ENCODE data around the gene ATF4. TPM values are rescaled to one million over a fixed set of nuclear protein-coding genes. Genes with fewer than 3 reads are reported as not detected.

ATF4 gene
- total and polyA plus RNA-seq, 12 donors, result 207 to 1,513 (median 346) TPM

DNA sequence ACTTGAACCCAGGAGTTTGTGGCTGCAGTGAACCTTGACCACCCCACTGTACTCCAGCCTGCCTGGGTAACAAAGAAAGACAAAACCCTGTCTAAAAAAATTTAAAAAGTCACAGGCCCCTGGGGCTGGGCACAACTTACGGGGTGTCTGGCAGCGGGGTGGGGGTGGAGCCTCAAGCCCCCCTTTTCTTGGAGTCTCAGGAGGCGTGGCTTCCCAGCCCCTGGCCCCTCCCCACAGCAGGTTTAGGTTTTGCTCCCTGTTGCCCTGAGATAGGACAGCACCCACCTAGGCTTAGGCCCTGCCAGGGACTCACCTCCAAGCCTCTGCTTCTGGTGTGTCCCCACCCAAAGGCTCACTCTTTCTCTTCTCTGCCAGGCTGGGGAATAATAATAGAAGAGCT, 41.1 kb upstream of the ATF4 start:
- intact Hi-C loops (cut with DNase I), result loop anchor here in 1 of 2 donors (10.0 kb wide), 1 partner anchor 536 kb away; no protein-coding TSS in a partner anchor
- H3K27me3 ChIP-seq, result no peaks in the 10 kb centered on the region
- DNase-seq, result no peak
- no peak overlapping the region for H3K4me3 ChIP-seq
- H3K9me3 ChIP-seq (replicated peaks in 1 of 3), result no peaks in the 10 kb centered on the region
- WGBS, 4 donors, result 70 to 80% (median 76%) methylated on average over 3 of the region's 3 CpGs
- no peaks in the 10 kb centered on the region for H3K36me3 ChIP-seq (replicated peaks in 1 of 2)
- no peak overlapping the region for H3K27ac ChIP-seq
- TF ChIP-seq, protein P1, sequence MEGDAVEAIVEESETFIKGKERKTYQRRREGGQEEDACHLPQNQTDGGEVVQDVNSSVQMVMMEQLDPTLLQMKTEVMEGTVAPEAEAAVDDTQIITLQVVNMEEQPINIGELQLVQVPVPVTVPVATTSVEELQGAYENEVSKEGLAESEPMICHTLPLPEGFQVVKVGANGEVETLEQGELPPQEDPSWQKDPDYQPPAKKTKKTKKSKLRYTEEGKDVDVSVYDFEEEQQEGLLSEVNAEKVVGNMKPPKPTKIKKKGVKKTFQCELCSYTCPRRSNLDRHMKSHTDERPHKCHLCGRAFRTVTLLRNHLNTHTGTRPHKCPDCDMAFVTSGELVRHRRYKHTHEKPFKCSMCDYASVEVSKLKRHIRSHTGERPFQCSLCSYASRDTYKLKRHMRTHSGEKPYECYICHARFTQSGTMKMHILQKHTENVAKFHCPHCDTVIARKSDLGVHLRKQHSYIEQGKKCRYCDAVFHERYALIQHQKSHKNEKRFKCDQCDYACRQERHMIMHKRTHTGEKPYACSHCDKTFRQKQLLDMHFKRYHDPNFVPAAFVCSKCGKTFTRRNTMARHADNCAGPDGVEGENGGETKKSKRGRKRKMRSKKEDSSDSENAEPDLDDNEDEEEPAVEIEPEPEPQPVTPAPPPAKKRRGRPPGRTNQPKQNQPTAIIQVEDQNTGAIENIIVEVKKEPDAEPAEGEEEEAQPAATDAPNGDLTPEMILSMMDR (IDR thresholded peaks at IDR 0.05), result no peak
- no peak for TF ChIP-seq POLR2A (IDR thresholded peaks at IDR 0.05)
- H3K4me1 ChIP-seq (replicated peaks in 1 of 2), result peaks cover 0 to 5% of the 10 kb centered on the region in 2 donors

DNA sequence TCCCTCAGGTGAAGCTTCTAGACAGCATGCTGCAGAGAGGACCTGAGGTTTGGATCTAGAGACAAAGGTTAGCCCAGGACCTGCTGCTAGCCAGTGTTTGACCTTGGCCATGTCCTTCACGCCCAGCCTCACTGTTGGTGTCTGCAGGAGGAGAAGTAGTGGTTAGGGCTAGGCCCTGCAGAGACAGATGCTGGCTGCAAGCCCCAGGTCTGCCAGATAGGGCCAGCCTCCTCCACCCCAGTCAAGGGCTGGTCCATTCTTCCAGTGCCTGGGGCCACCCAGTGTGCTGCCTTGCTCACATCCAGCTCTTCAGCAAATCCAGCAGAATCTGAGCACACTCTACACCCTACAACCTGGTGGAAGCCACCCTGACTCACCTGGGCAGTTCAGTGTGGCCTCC, 39.8 kb upstream of the ATF4 start:
- no peak for TF ChIP-seq POLR2A (IDR thresholded peaks at IDR 0.05)
- TF ChIP-seq, protein P1 (IDR thresholded peaks at IDR 0.05), result no peak
- Histone ChIP-seq H3K4me3 (no peak overlapping the region), H3K36me3 (replicated peaks in 1 of 2) (no peaks in the 10 kb centered on the region), H3K27ac (no peak overlapping the region), H3K4me1 (replicated peaks in 1 of 2) (peaks cover 0 to 5% of the 10 kb centered on the region in 2 donors), H3K9me3 (replicated peaks in 1 of 3) (no peaks in the 10 kb centered on the region), H3K27me3 (no peaks in the 10 kb centered on the region)
- intact Hi-C loops (cut with DNase I), result no loop called here
- 40 to 57% (median 45%) methylated on average over 1 of the region's 1 CpG for WGBS, 4 donors
- no peak for DNase-seq

DNA sequence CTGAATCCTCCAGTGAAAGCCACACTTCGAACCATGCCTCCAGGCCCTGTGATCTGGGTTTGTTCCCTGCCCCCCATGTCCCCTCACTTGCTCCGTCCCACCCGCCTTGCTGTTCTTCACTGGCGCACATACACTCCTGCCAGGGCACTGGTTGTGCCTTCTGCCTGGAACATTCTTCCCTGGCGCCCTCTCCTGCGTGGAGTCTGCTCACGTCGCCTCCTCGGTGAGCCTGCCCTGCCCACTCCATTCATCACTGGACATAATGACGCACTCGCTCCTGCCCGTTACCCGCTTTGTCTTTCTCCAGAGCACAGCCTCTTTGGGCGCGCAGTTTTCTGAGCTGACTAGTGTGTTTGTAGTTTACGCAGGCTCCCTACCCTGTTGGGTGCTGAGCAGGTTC, 39.3 kb upstream of the ATF4 start:
- H3K4me3 ChIP-seq, result no peak overlapping the region
- DNase-seq, result no peak
- intact Hi-C loops (cut with DNase I), result no loop called here
- H3K36me3 ChIP-seq (replicated peaks in 1 of 2), result no peaks in the 10 kb centered on the region
- TF ChIP-seq POLR2A (IDR thresholded peaks at IDR 0.05), result no peak
- TF ChIP-seq, protein P1 (IDR thresholded peaks at IDR 0.05), result no peak
- H3K9me3 ChIP-seq (replicated peaks in 1 of 3), result no peaks in the 10 kb centered on the region
- no peaks in the 10 kb centered on the region for H3K27me3 ChIP-seq
- 89 to 94% (median 92%) methylated on average over 16 of the region's 16 CpGs for WGBS, 4 donors
- no peak overlapping the region for H3K27ac ChIP-seq
- peaks cover 0 to 5% of the 10 kb centered on the region in 2 donors for H3K4me1 ChIP-seq (replicated peaks in 1 of 2)

DNA sequence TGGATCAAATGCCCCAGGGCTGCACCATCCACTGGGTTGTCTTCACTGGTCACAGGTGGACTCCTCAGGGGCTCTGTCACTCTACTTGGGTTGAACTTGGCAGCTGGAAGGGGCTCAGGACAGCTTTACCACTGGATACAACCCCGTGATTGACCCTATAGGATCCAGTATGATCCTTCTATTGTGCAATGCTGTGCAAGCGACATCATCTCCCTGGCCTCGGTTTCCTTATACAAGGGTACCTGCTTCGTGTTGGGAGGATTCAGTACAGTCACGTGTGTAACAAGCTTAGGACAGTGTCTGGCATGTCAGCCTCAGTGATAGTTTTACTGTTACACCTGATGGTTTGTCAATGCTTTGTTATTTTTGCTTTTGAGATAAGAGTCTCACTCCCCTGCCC, 38.8 kb upstream of the ATF4 start:
- no peaks in the 10 kb centered on the region for H3K27me3 ChIP-seq
- no peak overlapping the region for H3K4me3 ChIP-seq
- no peak for DNase-seq
- no peaks in the 10 kb centered on the region for H3K36me3 ChIP-seq (replicated peaks in 1 of 2)
- intact Hi-C loops (cut with DNase I), result no loop called here
- TF ChIP-seq, protein P1 (IDR thresholded peaks at IDR 0.05), result no peak
- WGBS, 4 donors, result 85 to 88% (median 87%) methylated on average over 5 of the region's 5 CpGs
- H3K27ac ChIP-seq, result no peak overlapping the region
- peaks cover 0 to 5% of the 10 kb centered on the region in 2 donors for H3K4me1 ChIP-seq (replicated peaks in 1 of 2)
- no peaks in the 10 kb centered on the region for H3K9me3 ChIP-seq (replicated peaks in 1 of 3)
